Mucosa of rectum (tissue), 2 donors: ENCODE data around the gene COPRS.
A peak's percentile ranks its signal among the peaks of the same experiment; 100 is the strongest.

Source experiments
- H3K27ac ChIP-seq, 2 donors: one replicate each; pipeline ENCODE4 v1.7.0; 2013; ENCODE audit warnings: inconsistent platforms in 2 of 2, low read depth in 2 of 2, low read length in 2 of 2
- H3K27me3 ChIP-seq, 2 donors: one replicate each; pipeline ENCODE4 v1.7.0; 2013; ENCODE audit warnings: low read length in 2 of 2; ENCODE audit not compliant: control insufficient read depth in 2 of 2, insufficient read depth in 2 of 2
- H3K36me3 ChIP-seq, 2 donors: one replicate each; pipeline ENCODE4 v1.7.0; 2013; ENCODE audit warnings: low read length in 2 of 2; ENCODE audit not compliant: control insufficient read depth in 2 of 2, insufficient read depth in 2 of 2
- H3K4me1 ChIP-seq, 2 donors: one replicate each; pipeline ENCODE4 v1.7.0; 2013; ENCODE audit warnings: low read length in 2 of 2, mild to moderate bottlenecking in 1 of 2; ENCODE audit not compliant: control insufficient read depth in 2 of 2, insufficient read depth in 2 of 2
- H3K4me3 ChIP-seq, 2 donors: one replicate each; pipeline ENCODE4 v1.7.0; 2013; ENCODE audit warnings: low read length in 2 of 2
- H3K9ac ChIP-seq, 2 donors: one replicate each; pipeline ENCODE4 v1.7.0; 2013; ENCODE audit warnings: low read length in 2 of 2, low read depth in 1 of 2, mild to moderate bottlenecking in 1 of 2
- H3K9me3 ChIP-seq, 2 donors: one replicate each; pipeline ENCODE4 v1.7.0; 2013; ENCODE audit warnings: low read length in 2 of 2; ENCODE audit not compliant: control insufficient read depth in 2 of 2
- donor health status: healthy.
- donor health status: Normal muscosa, but diverticular disease.

Gene COPRS

DNA sequence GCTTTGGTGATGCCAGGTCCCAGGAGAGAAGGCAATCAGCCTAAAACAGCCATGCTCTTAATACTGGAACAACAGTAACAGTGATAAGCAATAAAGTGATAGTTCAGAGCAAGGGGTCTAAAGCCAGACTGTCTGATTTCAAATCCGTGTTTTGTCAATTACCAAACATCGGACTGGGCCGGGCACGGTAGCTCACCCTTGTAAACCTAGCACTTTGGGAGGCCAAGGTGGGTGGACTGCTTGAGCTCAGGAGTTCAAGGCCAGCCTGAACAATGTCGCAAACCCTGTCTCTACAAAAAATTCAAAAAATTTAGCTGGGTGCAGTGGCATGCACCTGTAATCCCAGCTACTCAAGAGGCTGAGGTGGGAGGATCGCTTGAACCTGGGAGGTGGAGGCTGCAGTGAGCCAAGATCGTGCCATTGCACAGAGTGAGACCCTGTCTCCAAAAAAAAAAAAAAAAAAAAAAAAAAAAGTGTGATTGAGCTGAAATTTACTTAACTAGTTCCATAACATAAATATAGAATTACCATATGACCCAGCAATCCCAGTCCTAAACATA lies 5.1 kb downstream of the COPRS start:
- no peak overlapping the region for H3K27ac ChIP-seq
- peaks cover 8 to 9% of the 10 kb centered on the region in 2 donors for H3K4me1 ChIP-seq
- H3K36me3 ChIP-seq, result peaks cover 10% of the 10 kb centered on the region in 2 donors
- no peak overlapping the region for H3K9ac ChIP-seq
- H3K27me3 ChIP-seq, result no peaks in the 10 kb centered on the region
- H3K9me3 ChIP-seq, result no peaks in the 10 kb centered on the region
- no peak overlapping the region for H3K4me3 ChIP-seq

GRCh38 chr17:31845291-31845690 lies 13.8 kb downstream of the COPRS start:
- no peaks in the 10 kb centered on the region for H3K9me3 ChIP-seq

DNA sequence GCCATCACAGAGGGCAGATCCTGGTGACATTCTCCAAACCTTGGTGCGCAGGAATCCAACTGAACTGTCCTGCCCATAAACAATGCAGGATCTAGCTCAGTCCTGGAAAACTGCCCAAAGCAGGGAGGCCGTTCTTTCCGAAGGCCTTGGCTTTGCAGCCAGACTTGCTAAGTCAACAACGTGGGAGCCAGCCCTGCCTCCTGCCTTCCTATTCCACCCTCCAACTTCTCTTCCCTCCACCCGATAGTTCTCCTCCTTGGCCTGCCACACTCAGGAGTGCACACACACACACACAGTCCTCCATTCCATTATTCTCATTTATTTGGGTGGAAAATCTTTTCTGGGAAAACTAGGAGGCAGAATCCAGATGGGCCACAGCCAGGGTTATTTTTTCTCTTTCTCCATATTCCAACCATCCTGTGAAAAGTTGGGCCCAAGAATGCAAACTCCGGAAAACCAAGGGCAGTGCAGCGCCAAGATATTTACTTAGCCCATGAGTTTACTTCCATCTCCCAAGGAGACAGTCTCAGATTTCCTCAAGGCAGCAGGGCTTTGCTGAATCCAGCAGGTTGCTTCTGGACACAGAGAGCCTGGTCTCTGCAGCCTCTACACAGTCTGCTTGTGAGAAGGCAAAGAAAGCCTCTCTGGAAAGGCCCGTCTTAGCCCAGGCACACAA lies 15.8 kb downstream of the COPRS start:
- peaks cover 7 to 13% of the 10 kb centered on the region in 2 donors for H3K4me1 ChIP-seq
- H3K4me3 ChIP-seq, result peak overlapping the region; percentile 61 to 72
- no peaks in the 10 kb centered on the region for H3K9me3 ChIP-seq
- no peak overlapping the region for H3K27ac ChIP-seq
- H3K9ac ChIP-seq, result no peak overlapping the region
- peaks cover 0 to 2% of the 10 kb centered on the region in 2 donors for H3K27me3 ChIP-seq
- no peaks in the 10 kb centered on the region for H3K36me3 ChIP-seq

More at GRCh38 chr17:31845291-31845690, 13.8 kb downstream of the COPRS start:
- Histone ChIP-seq H3K27me3 (no peaks in the 10 kb centered on the region), H3K4me3 (no peak overlapping the region), H3K27ac (no peak overlapping the region), H3K9ac (no peak overlapping the region), H3K4me1 (peaks cover 7 to 13% of the 10 kb centered on the region in 2 donors), H3K36me3 (no peaks in the 10 kb centered on the region)

GRCh38 chr17:31842195-31843069 lies 16.6 kb downstream of the COPRS start:
- H3K9ac ChIP-seq, result peak overlapping the region in 1 of 2 donors; percentile 48
- peaks cover 7 to 13% of the 10 kb centered on the region in 2 donors for H3K4me1 ChIP-seq
- H3K9me3 ChIP-seq, result no peaks in the 10 kb centered on the region
- peaks cover 0 to 2% of the 10 kb centered on the region in 2 donors for H3K27me3 ChIP-seq
- no peak overlapping the region for H3K27ac ChIP-seq
- no peaks in the 10 kb centered on the region for H3K36me3 ChIP-seq
- H3K4me3 ChIP-seq, result peak overlapping the region; percentile 61 to 72

DNA sequence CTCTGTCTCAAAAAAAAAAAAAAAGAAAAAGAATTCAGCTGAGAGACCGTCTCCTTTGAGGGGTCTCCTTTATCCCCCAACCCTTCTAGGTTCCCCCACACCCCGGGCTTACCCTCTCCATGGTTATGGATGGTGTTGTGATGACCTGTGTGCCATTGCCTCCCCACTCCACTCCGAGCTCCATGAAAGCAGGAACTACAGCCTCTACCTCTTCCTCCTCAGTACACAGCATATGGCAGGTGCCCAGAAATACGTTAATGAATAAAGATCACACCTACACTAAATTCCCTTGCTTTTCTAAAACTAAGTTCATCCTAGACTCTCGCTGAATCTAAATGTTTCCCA lies 17.2 kb downstream of the COPRS start:
- Histone ChIP-seq H3K27ac (no peak overlapping the region), H3K9ac (no peak overlapping the region), H3K4me3 (peak overlapping the region in 1 of 2 donors; percentile 72)

GRCh38 chr17:31838636-31839225 lies 20.3 kb downstream of the COPRS start:
- Histone ChIP-seq H3K4me1 (peaks cover 7 to 13% of the 10 kb centered on the region in 2 donors), H3K36me3 (no peaks in the 10 kb centered on the region), H3K27ac (no peak overlapping the region), H3K9ac (no peak overlapping the region), H3K9me3 (no peaks in the 10 kb centered on the region), H3K4me3 (no peak overlapping the region), H3K27me3 (peaks cover 0 to 2% of the 10 kb centered on the region in 2 donors)

More for the DNA sequence above, 17.2 kb downstream of the COPRS start:
- H3K36me3 ChIP-seq, result no peaks in the 10 kb centered on the region
- peaks cover 0 to 2% of the 10 kb centered on the region in 2 donors for H3K27me3 ChIP-seq
- peaks cover 7 to 13% of the 10 kb centered on the region in 2 donors for H3K4me1 ChIP-seq
- no peaks in the 10 kb centered on the region for H3K9me3 ChIP-seq

DNA sequence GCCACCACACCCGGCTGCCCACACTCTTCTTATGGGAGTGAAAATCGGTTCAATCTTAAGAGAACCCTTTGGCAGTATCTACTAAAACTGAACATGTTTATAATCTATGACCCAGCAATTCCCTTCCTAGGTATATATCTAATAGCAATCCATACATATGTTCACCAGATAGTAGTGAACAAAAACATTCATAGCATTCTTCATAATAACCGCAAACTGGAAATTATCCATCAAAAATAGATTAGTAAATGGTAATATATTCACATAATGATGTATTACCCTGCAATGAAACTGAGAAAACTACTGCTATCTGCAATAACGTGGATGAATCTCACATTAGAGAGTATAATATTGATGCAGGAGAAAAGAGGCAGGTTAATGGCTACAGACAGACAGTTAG lies 23.1 kb downstream of the COPRS start:
- H3K27ac ChIP-seq, result no peak overlapping the region

DNA sequence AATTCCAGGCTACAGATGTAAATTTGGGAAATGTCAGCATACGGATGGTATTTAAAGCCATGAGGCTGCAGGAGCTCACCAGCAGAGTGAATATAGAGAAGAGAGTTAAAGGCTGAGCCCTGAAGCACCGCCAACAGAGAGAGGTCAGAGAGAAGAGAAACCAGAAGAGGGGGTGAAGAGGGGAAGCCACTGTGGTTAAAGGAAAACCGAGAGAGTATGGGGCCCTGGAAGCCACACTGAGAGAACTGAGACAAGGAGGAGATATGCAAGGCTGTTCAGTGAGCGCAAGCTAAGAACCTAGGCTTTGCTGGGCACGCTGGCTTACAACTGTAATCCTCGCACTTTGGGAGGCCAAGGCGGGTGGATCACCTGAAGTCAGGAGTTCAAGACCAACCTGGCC lies 24.6 kb downstream of the COPRS start:
- no peaks in the 10 kb centered on the region for H3K27me3 ChIP-seq
- H3K4me3 ChIP-seq, result no peak overlapping the region

More for the DNA sequence above, 23.1 kb downstream of the COPRS start:
- H3K9ac ChIP-seq, result no peak overlapping the region
- H3K4me3 ChIP-seq, result no peak overlapping the region
- no peaks in the 10 kb centered on the region for H3K36me3 ChIP-seq
- H3K4me1 ChIP-seq, result no peaks in the 10 kb centered on the region
- peaks cover 0 to 2% of the 10 kb centered on the region in 2 donors for H3K27me3 ChIP-seq
- H3K9me3 ChIP-seq, result no peaks in the 10 kb centered on the region

DNA sequence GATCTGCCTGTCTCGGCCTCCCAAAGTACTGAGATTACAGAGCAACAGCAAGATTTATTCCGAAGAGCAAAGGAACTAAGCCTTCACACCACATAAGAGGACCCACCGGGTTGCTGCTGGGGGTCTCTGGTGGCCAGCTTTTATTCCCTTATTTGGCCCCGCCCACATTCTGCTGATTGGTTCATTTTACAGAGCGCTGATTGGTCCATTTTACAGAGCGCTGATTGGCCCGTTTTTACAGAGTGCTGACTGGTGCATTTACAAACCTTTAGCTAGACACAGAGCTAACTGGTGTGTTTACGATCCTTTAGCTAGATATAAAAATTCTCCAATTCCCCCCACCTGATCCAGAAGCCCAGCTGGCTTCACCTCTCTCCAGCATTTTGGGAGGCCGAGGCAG lies 26.3 kb downstream of the COPRS start:
- Histone ChIP-seq H3K9ac (no peak overlapping the region), H3K9me3 (no peaks in the 10 kb centered on the region), H3K27me3 (no peaks in the 10 kb centered on the region), H3K4me3 (no peak overlapping the region), H3K36me3 (no peaks in the 10 kb centered on the region), H3K27ac (no peak overlapping the region), H3K4me1 (no peaks in the 10 kb centered on the region)

More for the DNA sequence above, 24.6 kb downstream of the COPRS start:
- no peaks in the 10 kb centered on the region for H3K4me1 ChIP-seq
- no peak overlapping the region for H3K27ac ChIP-seq
- H3K9ac ChIP-seq, result no peak overlapping the region
- no peaks in the 10 kb centered on the region for H3K9me3 ChIP-seq
- H3K36me3 ChIP-seq, result no peaks in the 10 kb centered on the region
